ENCODE results near the gene LGI1.

DNA sequence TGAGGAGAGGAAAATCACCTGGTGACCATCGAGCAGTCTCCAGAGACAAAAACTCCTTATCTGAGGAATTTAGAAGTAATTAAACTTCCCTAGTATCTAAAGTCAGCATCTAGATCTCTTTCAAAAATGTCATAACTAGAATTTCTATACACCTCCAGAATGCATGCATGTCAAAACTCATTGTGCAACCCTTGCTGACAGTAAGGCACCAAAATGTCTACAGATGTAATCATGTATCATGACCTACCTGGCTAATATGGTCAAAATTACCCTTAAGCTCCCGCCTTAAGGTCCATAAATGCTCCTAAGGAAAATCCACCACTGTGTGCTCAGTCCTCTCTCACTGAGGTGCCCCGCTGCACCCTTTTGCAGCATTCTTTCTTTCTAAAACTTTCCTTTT lies 16.4 kb upstream of the LGI1 start:
- TF ChIP-seq, protein P1, sequence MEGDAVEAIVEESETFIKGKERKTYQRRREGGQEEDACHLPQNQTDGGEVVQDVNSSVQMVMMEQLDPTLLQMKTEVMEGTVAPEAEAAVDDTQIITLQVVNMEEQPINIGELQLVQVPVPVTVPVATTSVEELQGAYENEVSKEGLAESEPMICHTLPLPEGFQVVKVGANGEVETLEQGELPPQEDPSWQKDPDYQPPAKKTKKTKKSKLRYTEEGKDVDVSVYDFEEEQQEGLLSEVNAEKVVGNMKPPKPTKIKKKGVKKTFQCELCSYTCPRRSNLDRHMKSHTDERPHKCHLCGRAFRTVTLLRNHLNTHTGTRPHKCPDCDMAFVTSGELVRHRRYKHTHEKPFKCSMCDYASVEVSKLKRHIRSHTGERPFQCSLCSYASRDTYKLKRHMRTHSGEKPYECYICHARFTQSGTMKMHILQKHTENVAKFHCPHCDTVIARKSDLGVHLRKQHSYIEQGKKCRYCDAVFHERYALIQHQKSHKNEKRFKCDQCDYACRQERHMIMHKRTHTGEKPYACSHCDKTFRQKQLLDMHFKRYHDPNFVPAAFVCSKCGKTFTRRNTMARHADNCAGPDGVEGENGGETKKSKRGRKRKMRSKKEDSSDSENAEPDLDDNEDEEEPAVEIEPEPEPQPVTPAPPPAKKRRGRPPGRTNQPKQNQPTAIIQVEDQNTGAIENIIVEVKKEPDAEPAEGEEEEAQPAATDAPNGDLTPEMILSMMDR (conservative IDR thresholded peaks at IDR 0.05; ENCODE audit: low read length) = no peak
- no peak for TF ChIP-seq EZH2phosphoT487 (IDR thresholded peaks at IDR 0.05; ENCODE audit: borderline replicate concordance)
